ENCODE measurements around the gene ST8SIA4.

DNA sequence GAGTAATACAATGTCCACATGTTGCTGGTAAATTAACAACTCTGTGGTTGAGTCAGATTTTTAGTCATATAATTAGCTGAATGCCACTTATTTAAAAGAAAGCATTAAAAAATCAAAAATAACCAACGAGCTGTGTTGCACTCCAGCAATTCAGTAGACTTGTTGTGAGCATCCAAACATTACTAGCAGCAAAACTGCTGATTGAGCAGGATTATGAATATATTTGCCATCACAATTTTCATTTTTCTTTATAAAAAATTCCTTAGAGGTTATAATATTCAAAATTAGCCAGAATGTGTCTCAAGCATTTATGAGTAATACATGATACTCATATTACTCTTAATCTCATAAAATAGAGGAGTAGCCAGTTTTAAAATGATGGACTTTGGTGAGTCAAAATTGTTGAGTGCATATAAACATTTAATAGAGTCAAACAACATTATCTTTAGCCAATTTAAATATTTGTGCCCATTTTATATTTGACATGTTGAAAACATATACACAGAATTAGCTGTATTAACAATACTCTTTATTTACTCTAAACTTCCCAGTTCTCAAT is 44.0 kb downstream of the ST8SIA4 start:
- TF ChIP-seq CBX3 (IDR thresholded peaks at IDR 0.05; ENCODE audit: low read depth) (no peak), POLR2AphosphoS5 (IDR thresholded peaks at IDR 0.05; ENCODE audit: low read depth, low read length) (no peak), CEBPB (IDR thresholded peaks at IDR 0.05; ENCODE audit: low read depth) (no peak), YY1 (IDR thresholded peaks at IDR 0.05; ENCODE audit: extremely low read depth, insufficient replicate concordance, low read depth, low read length) (no peak), JUND (IDR thresholded peaks at IDR 0.05) (no peak), POLR2A (IDR thresholded peaks at IDR 0.05; ENCODE audit: borderline replicate concordance, extremely low read depth, insufficient read depth, insufficient read length) (no peak), SP1 (IDR thresholded peaks at IDR 0.05; ENCODE audit: low read depth) (no peak), SRF (IDR thresholded peaks at IDR 0.05; ENCODE audit: low read depth) (no peak), EZH2 (IDR thresholded peaks at IDR 0.05) (no peak), EGR1 (IDR thresholded peaks at IDR 0.05; ENCODE audit: low read depth) (no peak), RAD21 (IDR thresholded peaks at IDR 0.05; ENCODE audit: low read depth) (no peak), SIN3A (IDR thresholded peaks at IDR 0.05; ENCODE audit: low read depth) (no peak)
- TF ChIP-seq, protein P1, sequence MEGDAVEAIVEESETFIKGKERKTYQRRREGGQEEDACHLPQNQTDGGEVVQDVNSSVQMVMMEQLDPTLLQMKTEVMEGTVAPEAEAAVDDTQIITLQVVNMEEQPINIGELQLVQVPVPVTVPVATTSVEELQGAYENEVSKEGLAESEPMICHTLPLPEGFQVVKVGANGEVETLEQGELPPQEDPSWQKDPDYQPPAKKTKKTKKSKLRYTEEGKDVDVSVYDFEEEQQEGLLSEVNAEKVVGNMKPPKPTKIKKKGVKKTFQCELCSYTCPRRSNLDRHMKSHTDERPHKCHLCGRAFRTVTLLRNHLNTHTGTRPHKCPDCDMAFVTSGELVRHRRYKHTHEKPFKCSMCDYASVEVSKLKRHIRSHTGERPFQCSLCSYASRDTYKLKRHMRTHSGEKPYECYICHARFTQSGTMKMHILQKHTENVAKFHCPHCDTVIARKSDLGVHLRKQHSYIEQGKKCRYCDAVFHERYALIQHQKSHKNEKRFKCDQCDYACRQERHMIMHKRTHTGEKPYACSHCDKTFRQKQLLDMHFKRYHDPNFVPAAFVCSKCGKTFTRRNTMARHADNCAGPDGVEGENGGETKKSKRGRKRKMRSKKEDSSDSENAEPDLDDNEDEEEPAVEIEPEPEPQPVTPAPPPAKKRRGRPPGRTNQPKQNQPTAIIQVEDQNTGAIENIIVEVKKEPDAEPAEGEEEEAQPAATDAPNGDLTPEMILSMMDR (IDR thresholded peaks at IDR 0.05 in 2 of 3, conservative IDR thresholded peaks at IDR 0.05 in 1 of 3; ENCODE audit: borderline replicate concordance in 1 of 3, insufficient read depth in 1 of 3, low read depth in 2 of 3, low read length in 2 of 3) = no peak
- TF ChIP-seq, protein P2, sequence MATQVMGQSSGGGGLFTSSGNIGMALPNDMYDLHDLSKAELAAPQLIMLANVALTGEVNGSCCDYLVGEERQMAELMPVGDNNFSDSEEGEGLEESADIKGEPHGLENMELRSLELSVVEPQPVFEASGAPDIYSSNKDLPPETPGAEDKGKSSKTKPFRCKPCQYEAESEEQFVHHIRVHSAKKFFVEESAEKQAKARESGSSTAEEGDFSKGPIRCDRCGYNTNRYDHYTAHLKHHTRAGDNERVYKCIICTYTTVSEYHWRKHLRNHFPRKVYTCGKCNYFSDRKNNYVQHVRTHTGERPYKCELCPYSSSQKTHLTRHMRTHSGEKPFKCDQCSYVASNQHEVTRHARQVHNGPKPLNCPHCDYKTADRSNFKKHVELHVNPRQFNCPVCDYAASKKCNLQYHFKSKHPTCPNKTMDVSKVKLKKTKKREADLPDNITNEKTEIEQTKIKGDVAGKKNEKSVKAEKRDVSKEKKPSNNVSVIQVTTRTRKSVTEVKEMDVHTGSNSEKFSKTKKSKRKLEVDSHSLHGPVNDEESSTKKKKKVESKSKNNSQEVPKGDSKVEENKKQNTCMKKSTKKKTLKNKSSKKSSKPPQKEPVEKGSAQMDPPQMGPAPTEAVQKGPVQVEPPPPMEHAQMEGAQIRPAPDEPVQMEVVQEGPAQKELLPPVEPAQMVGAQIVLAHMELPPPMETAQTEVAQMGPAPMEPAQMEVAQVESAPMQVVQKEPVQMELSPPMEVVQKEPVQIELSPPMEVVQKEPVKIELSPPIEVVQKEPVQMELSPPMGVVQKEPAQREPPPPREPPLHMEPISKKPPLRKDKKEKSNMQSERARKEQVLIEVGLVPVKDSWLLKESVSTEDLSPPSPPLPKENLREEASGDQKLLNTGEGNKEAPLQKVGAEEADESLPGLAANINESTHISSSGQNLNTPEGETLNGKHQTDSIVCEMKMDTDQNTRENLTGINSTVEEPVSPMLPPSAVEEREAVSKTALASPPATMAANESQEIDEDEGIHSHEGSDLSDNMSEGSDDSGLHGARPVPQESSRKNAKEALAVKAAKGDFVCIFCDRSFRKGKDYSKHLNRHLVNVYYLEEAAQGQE (IDR thresholded peaks at IDR 0.05; ENCODE audit: low read depth) = no peak
